ENCODE measurements around the gene CLEC1B. TPM values are rescaled to one million over a fixed set of nuclear protein-coding genes. Genes with fewer than 3 reads are reported as not detected.
"Not testable (repeated sequence)": the region's sequence is repeated elsewhere in the genome, so short reads cannot be mapped to it uniquely, and the experiment has no call there.

Gene CLEC1B
- total RNA-seq, 1 donor from 2014 or later, result not detected

GRCh38 chr12:10001171-10001776 is 2.4 kb upstream of the CLEC1B start:
- no peaks in the 10 kb centered on the region for H3K27me3 Mint-ChIP-seq (ENCODE audit: unreplicated experiment)
- no peak overlapping the region for H3K4me3 Mint-ChIP-seq (ENCODE audit: unreplicated experiment)
- H3K27ac Mint-ChIP-seq (ENCODE audit: unreplicated experiment), result no peak overlapping the region
- H3K9me3 Mint-ChIP-seq (ENCODE audit: unreplicated experiment), result no peaks in the 10 kb centered on the region
- no peaks in the 10 kb centered on the region for H3K36me3 Mint-ChIP-seq (ENCODE audit: unreplicated experiment)
- DNase-seq, result no peak
- H3K4me1 Mint-ChIP-seq (ENCODE audit: low read depth, unreplicated experiment), result no peaks in the 10 kb centered on the region
- TF ChIP-seq, protein P1, sequence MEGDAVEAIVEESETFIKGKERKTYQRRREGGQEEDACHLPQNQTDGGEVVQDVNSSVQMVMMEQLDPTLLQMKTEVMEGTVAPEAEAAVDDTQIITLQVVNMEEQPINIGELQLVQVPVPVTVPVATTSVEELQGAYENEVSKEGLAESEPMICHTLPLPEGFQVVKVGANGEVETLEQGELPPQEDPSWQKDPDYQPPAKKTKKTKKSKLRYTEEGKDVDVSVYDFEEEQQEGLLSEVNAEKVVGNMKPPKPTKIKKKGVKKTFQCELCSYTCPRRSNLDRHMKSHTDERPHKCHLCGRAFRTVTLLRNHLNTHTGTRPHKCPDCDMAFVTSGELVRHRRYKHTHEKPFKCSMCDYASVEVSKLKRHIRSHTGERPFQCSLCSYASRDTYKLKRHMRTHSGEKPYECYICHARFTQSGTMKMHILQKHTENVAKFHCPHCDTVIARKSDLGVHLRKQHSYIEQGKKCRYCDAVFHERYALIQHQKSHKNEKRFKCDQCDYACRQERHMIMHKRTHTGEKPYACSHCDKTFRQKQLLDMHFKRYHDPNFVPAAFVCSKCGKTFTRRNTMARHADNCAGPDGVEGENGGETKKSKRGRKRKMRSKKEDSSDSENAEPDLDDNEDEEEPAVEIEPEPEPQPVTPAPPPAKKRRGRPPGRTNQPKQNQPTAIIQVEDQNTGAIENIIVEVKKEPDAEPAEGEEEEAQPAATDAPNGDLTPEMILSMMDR (IDR thresholded peaks at IDR 0.05; ENCODE audit: partially characterized antibody, unreplicated experiment), result no peak

DNA sequence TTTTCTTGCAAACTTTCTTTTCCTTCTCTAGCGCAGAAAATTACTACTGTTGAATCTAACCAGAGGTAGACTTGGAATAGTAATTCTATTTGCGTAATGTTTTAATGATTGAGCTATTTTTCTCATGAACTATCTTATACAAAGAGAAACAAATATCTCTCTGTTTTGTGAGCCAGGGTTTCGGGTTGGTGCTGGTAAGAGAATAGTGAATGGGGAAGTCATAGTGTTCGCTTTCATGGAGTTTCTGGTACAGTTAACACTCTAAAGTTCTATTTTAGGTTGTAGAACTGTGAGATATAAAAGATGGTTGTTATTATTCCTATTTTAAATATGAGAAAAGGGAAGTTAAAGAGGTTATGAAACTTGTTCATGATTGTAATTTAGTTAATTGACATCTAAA is 6.6 kb downstream of the CLEC1B start:
- no peaks in the 10 kb centered on the region for H3K9me3 Mint-ChIP-seq (ENCODE audit: unreplicated experiment)

GRCh38 chr12:9991876-9992275 is 7.0 kb downstream of the CLEC1B start:
- no peaks in the 10 kb centered on the region for H3K9me3 Mint-ChIP-seq (ENCODE audit: unreplicated experiment)
- H3K27ac Mint-ChIP-seq (ENCODE audit: unreplicated experiment), result no peak overlapping the region
- H3K27me3 Mint-ChIP-seq (ENCODE audit: unreplicated experiment), result peaks cover 2% of the 10 kb centered on the region
- no peak overlapping the region for H3K4me3 Mint-ChIP-seq (ENCODE audit: unreplicated experiment)
- H3K36me3 Mint-ChIP-seq (ENCODE audit: unreplicated experiment), result no peaks in the 10 kb centered on the region
- TF ChIP-seq, protein P1 (IDR thresholded peaks at IDR 0.05; ENCODE audit: partially characterized antibody, unreplicated experiment), result no peak
- no peak for DNase-seq
- H3K4me1 Mint-ChIP-seq (ENCODE audit: low read depth, unreplicated experiment), result no peaks in the 10 kb centered on the region

More for the DNA sequence above, 6.6 kb downstream of the CLEC1B start:
- Mint-ChIP-seq H3K4me3 (ENCODE audit: unreplicated experiment) (no peak overlapping the region), H3K27ac (ENCODE audit: unreplicated experiment) (no peak overlapping the region), H3K27me3 (ENCODE audit: unreplicated experiment) (peaks cover 2% of the 10 kb centered on the region), H3K36me3 (ENCODE audit: unreplicated experiment) (no peaks in the 10 kb centered on the region), H3K4me1 (ENCODE audit: low read depth, unreplicated experiment) (no peaks in the 10 kb centered on the region)
- TF ChIP-seq, protein P1 (IDR thresholded peaks at IDR 0.05; ENCODE audit: partially characterized antibody, unreplicated experiment), result no peak
- no peak for DNase-seq

- Mint-ChIP-seq H3K4me3 (ENCODE audit: unreplicated experiment) (no peak overlapping the region), H3K9me3 (ENCODE audit: unreplicated experiment) (peaks cover 5% of the 10 kb centered on the region), H3K36me3 (ENCODE audit: unreplicated experiment) (peaks cover 10% of the 10 kb centered on the region), H3K4me1 (ENCODE audit: low read depth, unreplicated experiment) (no peaks in the 10 kb centered on the region), H3K27ac (ENCODE audit: unreplicated experiment) (no peak overlapping the region), H3K27me3 (ENCODE audit: unreplicated experiment) (no peaks in the 10 kb centered on the region)
- no peak for DNase-seq
- TF ChIP-seq, protein P1 (IDR thresholded peaks at IDR 0.05; ENCODE audit: partially characterized antibody, unreplicated experiment), result no peak
These were observed 18.8 kb downstream of the CLEC1B start for GRCh38 chr12:9980126-9980525.

- peaks cover 6% of the 10 kb centered on the region for H3K9me3 Mint-ChIP-seq (ENCODE audit: unreplicated experiment)
These were observed 21.0 kb downstream of the CLEC1B start for GRCh38 chr12:9977916-9978315.

DNA sequence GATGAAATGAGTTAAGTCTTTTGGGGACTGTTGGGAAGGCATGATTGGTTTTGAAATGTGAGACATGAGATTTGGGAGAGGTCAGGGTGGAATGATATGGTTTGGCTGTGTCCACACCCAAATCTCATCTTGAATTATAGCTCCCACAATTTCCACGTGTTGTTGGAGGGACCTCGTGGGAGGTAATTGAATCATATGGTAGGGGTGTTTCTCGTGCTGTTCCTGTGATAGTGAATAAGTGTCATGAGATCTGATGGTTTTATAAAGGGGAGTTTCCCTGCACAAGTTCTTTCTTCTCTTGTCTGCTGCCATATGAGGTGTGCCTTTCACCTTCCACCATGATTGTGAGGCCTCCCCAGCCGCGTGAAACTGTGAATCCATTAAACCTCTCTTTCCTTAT is 22.3 kb downstream of the CLEC1B start:
- H3K9me3 Mint-ChIP-seq (ENCODE audit: unreplicated experiment); H3K27me3 Mint-ChIP-seq (ENCODE audit: unreplicated experiment); H3K4me3 Mint-ChIP-seq (ENCODE audit: unreplicated experiment); H3K4me1 Mint-ChIP-seq (ENCODE audit: low read depth, unreplicated experiment); H3K27ac Mint-ChIP-seq (ENCODE audit: unreplicated experiment); DNase-seq: not testable (repeated sequence)
- peaks cover 12% of the 10 kb centered on the region for H3K36me3 Mint-ChIP-seq (ENCODE audit: unreplicated experiment)

More at GRCh38 chr12:9977916-9978315, 21.0 kb downstream of the CLEC1B start:
- Mint-ChIP-seq H3K27ac (ENCODE audit: unreplicated experiment) (no peak overlapping the region), H3K4me1 (ENCODE audit: low read depth, unreplicated experiment) (no peaks in the 10 kb centered on the region), H3K36me3 (ENCODE audit: unreplicated experiment) (peaks cover 12% of the 10 kb centered on the region), H3K27me3 (ENCODE audit: unreplicated experiment) (no peaks in the 10 kb centered on the region), H3K4me3 (ENCODE audit: unreplicated experiment) (no peak overlapping the region)
- TF ChIP-seq, protein P1 (IDR thresholded peaks at IDR 0.05; ENCODE audit: partially characterized antibody, unreplicated experiment), result no peak
- no peak for DNase-seq

All from glutamatergic neuron (in vitro differentiated cells).